Measurements from ENCODE around the gene STK10. TPM values are rescaled to one million over a fixed set of nuclear protein-coding genes. Genes with fewer than 3 reads are reported as not detected.

Gene STK10
- total RNA-seq, 1 experiment from 2014 or later: 20.0 TPM

DNA sequence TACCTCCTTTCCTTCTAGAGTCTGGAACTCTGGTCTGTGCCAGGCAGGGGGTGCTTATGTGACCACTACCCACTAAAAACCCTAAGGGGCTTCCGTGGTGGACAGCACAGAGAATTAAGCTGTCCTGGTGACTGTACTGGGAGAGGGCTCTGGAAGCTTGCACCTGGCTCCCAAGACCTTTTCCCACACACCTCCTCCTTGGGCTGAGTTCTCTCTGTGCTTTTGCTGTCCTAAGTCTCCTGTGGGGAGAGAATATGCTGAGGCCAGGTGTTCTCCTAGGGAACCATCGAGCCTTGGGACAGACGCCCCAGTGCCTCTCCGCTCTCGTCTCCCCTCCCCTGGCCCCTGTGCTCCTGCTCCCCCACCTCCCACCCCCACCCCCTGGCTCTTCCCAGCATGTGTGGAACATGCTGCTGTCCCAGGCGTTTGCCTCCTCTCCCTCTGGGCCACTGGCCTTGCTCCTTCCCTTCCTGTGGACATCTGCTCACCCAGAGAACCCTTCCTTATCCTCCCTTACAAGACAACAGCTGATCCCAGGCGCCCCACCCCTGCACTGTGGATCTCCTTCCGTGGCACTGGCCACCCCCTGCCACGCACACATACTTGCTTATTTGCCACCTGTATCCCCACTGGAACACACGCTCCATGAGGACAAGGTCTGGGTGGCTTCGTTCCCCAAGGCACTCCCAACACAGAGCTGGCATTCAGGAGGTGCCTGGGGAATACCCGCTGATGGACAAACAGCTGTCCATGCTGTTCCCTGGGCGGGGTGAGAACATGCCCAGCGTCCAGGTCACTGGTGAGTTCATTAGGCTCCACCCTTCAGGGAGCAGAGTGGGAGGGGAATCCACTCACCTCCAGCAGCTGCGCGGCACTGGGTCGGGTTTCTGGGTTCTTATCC is 83.0 kb downstream of the STK10 start:
- DNase-seq (ENCODE audit: low read depth, low spot score): no peak
- in situ Hi-C loops (cut with HindIII; ENCODE audit: low pct_unique_long_range_greater_than_20kb, low sequenced_read_pairs): no loop called here

DNA sequence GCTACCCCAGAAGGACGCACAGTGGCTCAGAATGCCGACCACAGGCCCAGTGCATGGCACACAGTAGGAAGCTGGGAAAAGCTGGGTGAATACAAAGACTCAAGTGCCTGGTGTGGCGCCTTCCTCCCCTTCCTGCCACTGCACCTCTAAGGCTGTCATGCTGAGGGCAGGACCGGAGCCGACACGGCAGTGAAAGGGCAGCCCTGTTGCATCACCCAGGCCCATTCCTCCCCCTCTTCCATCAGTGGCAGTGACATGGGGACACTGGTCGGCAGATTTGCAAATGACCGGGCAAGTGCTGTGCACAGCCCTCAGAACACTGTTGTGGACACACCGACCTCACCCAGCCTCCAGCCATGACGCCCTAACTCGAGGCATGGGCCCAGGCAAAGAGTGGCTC is 84.0 kb downstream of the STK10 start:
- in situ Hi-C loops (cut with HindIII; ENCODE audit: low pct_unique_long_range_greater_than_20kb, low sequenced_read_pairs): no loop called here
- DNase-seq (ENCODE audit: low read depth, low spot score): no peak

DNA sequence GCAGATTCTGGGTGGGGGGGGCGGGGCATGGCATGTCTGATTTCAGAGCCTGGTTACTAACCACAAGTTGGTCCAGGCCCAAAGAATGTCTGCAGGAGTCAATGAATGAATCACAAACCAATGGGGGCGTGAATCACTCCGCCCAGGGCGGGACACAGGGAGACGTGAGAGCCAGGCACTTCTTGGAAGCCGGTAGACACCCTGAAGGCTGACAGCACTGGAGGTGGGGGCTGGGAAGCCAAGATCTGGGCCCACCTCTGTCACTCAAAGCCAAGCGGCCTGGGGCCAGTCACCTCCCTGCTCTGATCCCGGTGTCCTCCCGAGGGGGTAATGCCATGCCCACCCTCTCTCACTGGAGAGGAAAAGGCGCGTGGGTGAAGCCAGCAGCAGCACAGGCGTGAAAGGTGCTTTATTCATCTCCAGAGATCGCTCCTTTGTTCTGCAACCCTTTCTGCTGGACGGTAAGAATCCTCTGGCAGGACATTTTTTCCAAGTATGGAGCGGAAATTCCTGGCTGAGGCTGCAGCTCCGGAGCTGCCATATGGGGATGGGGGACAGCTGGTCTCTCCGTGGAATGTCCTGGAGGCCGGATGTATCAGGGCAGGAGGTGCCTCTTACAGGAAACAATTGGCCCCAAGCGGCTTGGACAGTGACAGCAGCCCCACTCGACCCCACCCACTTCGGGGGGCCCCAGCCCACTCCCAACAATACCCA is 85.0 kb downstream of the STK10 start:
- DNase-seq (ENCODE audit: low read depth, low spot score): no peak
- in situ Hi-C loops (cut with HindIII; ENCODE audit: low pct_unique_long_range_greater_than_20kb, low sequenced_read_pairs): no loop called here

DNA sequence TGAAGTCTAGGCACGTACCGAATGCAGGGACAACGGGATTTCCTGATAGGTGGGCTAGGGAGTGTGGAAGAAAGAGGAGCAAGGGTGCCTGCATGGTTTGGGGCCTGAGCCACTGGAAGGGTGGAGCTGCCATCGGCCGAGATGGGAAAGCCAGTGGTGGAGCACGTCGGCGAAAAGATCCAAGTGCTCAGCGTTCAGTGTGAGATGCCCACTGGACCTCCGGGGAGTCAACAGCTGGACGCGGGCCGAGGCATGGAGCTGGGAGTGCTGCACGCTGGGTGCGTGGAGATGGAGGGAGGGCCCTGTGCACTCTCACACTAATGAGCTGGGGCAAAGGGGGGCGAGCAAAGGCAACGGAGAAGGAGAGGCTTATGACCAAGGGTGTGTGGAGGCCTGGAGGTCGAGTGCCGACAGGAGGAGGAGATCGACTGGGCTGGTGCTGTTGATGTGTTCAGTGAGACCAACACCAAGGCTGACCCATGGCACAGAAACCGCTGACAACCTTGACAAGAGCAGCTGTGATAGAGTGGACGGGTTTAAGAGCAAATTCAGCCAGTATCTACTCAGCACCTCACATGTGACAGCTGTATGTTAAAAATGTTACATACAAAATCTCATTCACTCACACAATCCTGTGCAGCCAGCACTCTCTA is 85.7 kb downstream of the STK10 start:
- in situ Hi-C loops (cut with HindIII; ENCODE audit: low pct_unique_long_range_greater_than_20kb, low sequenced_read_pairs): no loop called here
- DNase-seq (ENCODE audit: low read depth, low spot score): no peak

DNA sequence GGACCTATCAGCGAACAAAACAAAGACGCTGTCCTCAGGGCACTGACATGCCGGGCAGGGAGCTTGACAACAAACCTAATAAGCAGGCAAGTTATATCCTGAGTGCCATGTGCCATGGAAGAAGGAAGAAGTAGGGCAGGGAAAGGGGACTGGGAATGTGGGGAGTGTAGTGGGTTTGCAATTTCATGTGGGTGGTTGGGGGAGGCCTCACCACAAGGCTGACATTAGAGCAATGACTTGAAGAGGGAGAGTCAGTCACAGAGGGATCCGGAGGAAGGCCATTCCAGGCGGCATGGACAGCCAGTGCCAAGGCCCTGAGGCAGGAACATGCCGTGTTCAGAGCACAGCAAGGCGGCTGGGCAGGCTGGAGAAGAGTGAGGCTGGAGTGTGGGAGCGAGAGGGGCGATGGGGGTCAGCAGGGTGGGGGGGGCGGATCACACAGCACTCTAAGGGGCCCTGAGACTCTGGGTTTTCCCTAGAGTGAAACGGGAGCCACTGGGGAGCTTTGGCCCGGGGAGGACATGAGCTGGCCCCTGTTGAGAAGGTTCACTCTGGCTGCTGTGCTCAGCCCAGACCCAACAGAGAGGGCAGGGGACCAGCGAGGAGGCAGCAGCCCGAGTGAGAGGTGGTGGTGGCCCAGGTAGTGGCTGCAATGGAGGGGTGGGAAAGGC is 86.3 kb downstream of the STK10 start:
- in situ Hi-C loops (cut with HindIII; ENCODE audit: low pct_unique_long_range_greater_than_20kb, low sequenced_read_pairs): no loop called here

DNA sequence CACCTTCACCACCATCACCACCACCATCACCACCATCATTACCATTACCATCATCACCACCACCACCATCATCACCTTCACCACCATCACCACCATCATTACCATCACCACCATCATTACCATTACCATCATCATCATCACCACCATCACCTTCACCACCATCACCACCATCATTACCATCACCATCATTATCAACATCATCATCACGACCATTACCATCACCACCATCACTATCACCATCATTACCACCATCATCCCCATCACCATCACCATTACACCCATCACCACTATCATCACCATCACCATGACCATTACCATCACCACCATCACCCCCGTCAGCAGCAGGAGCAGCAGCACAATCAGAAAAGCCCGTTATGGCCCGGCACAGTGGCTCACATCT is 89.1 kb downstream of the STK10 start:
- in situ Hi-C loops (cut with HindIII; ENCODE audit: low pct_unique_long_range_greater_than_20kb, low sequenced_read_pairs): loop anchor here (25.0 kb wide), 1 partner anchor 188 kb away; the partner anchor contains the start of gene UBTD2
- no peak for DNase-seq (ENCODE audit: low read depth, low spot score)

More for the DNA sequence above, 86.3 kb downstream of the STK10 start:
- DNase-seq (ENCODE audit: low read depth, low spot score): no peak

DNA sequence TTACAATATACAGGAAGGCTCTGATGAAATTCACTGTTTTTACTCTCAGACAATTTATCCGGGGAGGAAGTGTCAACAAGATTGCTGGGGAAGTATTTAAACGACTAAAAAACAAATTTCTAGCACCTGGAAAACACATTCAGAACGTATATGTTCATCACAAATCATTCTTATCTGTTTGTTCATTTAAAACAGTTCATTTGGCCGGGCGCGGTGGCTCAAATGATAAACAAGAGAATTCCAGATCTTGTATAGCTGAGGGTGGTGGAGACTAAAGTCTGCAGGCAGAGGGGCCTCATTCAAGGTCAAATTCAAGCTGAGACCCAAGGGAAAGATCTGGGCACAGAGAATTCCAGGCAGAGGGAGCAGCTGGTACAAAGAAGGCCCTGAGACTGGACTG is 90.0 kb downstream of the STK10 start:
- in situ Hi-C loops (cut with HindIII; ENCODE audit: low pct_unique_long_range_greater_than_20kb, low sequenced_read_pairs): loop anchor here (25.0 kb wide), 1 partner anchor 189 kb away; the partner anchor contains the start of gene UBTD2
- DNase-seq (ENCODE audit: low read depth, low spot score): no peak

DNA sequence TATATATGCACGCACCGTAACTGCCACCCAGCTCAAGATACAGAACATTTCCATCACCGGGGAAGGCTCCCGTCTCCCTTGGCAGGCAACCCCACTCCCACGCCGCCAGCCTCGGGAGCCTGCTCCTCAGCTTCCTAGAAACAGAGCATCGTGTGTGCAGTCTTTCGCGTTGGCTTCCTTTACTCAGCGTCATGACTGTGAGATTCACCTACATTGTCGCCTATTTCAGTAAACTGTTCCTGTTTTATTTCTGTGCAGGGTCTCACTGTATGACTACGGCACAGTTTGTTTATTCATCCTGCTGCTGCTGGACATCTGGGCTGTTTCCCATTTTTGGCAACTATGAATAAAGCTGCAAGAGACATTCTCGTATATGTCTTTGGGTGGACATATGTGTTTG is 90.7 kb downstream of the STK10 start:
- DNase-seq (ENCODE audit: low read depth, low spot score): no peak
- in situ Hi-C loops (cut with HindIII; ENCODE audit: low pct_unique_long_range_greater_than_20kb, low sequenced_read_pairs): loop anchor here (25.0 kb wide), 1 partner anchor 190 kb away; the partner anchor contains the start of gene UBTD2

DNA sequence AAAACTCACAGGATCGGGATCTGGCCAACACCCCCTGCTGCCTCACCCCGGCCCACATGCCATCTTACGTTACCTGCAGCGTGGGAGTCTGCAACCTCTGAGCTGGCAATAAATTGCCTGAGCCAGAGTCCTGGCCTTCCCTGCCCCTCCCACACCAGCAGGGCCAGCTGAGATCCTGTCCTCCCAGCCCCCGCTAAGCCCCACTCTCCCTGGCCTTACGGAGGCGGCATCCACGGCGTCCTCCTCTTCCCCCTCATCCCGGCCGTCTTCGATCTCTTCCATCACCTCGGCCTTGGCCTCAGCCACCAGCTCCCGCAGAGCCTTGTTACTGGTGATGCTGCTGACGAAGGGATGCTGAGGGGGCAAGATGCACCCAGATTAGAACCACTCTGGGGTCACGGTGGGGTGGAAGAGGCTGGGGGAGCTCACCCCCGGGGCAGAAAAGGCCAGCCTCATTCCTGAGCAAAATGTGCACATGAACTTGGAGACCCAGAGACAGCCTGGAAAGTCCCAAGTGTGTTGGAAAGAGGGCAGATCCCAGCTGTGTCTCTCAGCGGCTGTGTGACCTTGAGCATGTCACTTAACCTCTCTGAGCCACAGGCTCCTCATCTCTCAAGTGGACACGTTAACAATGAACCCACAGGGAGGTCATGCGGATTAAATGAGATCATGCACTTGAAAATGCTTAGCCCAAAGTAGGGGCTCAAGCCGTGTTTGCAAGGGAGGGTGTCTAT is 91.7 kb downstream of the STK10 start:
- no peak for DNase-seq (ENCODE audit: low read depth, low spot score)
- in situ Hi-C loops (cut with HindIII; ENCODE audit: low pct_unique_long_range_greater_than_20kb, low sequenced_read_pairs): loop anchor here (25.0 kb wide), 1 partner anchor 191 kb away; the partner anchor contains the start of gene UBTD2

DNA sequence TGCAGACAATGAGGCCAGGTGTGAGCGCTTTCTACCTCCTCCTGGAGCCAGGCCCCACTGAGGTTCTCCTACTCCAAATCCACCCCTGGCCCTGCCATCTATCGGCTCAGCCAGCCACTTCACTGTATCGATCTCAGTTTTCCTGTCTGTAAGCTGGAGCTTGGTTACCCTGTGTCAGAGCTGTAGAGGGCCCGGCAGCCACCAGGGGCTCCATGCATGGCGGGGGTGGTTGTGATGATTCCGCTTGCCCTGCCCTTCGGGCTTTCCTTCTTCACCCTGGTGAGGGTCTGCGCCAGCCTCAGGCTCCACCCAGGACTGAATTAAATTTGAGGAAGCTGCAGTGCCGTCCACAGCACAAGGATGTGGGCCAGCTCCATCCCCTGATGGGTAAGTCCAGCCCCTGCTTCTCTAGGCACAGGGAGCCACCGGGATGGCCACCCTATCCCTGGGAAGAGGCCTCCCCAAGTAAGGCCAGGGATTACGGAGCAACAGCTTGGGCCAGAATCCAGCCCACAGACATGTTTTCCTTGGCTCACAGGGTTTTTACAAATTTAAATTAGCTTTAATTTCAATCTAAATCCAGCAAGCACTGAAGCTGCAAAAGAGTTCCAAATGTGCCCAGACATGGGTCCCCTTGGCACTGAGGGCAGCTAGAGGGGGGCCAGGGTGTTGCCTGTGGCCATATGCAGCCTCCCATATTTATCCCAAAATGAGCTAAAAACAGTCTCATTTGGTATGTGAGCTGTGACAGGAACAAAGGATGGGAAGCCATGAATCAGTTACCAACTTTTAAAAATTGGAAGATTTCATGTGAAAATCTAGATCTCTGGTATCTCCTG is 92.4 kb downstream of the STK10 start:
- in situ Hi-C loops (cut with HindIII; ENCODE audit: low pct_unique_long_range_greater_than_20kb, low sequenced_read_pairs): loop anchor here (25.0 kb wide), 1 partner anchor 192 kb away; the partner anchor contains the start of gene UBTD2
- no peak for DNase-seq (ENCODE audit: low read depth, low spot score)

DNA sequence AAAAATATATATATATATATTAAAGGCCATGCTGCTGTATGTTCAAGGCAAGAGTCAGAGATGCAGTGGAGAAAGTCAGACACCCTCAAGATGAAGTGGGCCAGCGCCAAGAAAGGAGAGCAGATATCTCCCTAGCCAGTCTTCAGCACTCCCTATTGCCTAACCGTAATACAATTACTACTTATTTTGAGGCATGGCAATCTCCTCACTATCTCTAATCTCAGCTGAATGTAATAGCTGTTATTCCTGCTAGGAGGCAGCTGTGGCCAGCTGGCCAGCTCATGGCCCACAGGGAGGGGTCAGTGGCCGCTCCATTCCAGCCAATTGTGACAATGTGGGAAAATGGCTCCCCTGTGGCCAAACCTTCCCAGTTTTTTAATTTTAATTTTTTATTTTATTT is 94.1 kb downstream of the STK10 start:
- in situ Hi-C loops (cut with HindIII; ENCODE audit: low pct_unique_long_range_greater_than_20kb, low sequenced_read_pairs): loop anchor here (25.0 kb wide), 1 partner anchor 193 kb away; the partner anchor contains the start of gene UBTD2
- no peak for DNase-seq (ENCODE audit: low read depth, low spot score)

DNA sequence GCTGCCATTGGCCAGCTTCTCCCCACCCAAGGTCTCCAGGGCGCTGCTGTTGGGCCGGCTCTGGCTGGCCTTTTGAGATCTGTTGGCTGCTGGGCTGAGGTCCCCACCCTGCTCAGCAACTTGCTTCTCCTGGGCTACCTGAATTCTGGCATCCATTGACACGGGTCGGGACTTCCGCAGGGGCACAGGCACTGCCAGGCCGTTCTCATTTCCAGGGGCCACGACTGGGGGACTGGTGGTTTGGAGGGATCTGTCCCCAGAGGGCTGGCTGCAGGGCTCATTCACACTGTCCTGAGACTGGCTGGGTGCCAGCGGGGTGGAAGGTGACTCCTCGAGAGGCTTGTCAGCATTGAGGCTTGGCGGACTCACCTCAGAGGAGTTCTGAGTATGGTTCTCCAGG is 94.5 kb downstream of the STK10 start:
- in situ Hi-C loops (cut with HindIII; ENCODE audit: low pct_unique_long_range_greater_than_20kb, low sequenced_read_pairs): loop anchor here (25.0 kb wide), 1 partner anchor 194 kb away; the partner anchor contains the start of gene UBTD2
- no peak for DNase-seq (ENCODE audit: low read depth, low spot score)

DNA sequence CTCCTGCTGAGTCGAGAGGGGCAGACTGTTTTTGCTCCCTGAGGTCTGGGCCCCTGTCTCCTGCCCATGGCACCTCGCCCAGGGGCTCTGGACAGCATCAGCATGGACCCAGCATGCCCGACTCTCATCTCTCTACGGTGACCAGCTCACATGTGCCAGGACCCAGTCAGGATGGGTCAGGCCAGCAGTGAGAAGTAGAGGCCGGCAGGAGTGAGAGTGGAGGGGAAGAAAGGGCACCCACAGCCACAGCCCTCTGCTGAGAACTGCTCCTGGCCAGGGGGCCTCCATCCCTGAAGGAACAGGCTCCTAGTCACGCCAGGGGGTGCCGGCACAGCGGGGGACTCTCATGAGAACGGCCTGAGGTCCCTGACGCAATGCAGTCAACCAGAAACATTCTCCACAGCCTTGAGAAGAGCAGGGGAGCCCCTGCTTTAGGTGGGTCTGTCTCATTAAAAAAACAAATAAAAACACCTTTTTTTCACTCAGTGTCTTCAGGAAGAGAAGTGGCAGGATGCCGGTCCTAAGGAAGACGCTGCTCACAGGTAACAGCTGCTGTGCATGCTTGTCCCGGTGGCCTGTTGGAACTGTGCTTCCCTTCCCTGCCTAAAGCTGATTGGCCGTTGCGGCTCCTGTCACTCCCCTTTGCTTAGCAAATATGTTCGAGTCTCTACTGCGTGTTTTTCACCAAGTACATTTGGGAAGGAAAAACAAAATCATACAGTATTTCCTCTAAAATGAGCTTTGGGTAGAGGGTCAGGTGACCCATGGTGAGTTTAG is 95.9 kb downstream of the STK10 start:
- DNase-seq (ENCODE audit: low read depth, low spot score): no peak
- in situ Hi-C loops (cut with HindIII; ENCODE audit: low pct_unique_long_range_greater_than_20kb, low sequenced_read_pairs): loop anchor here (25.0 kb wide), 1 partner anchor 195 kb away; the partner anchor contains the start of gene UBTD2

DNA sequence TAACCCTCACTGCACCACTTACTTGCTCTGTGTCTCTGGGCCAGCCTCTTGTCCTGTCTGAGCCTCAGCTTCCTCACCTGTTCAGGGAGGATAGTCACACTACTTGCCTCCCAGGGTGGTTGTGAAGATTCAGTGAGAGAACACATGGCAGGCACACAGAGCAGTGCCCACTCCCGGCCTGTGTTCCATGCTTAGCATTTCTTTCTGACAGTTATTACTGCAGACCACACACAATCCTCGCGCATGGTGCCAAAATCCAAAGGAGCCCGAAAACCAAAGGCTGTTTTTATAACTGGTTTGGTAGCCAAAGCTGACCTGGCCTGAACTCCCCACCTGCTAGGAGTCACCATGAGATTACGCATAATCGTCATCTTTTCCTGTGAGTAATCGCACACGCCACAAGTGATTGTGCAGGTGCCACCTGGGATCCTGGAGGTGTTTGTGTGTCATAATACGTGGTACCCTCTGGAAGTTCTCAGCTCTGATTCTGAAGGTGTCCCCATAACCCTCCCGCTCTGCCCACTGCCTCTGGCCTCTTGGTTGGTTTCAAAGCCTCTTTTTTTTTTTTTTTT is 97.0 kb downstream of the STK10 start:
- no peak for DNase-seq (ENCODE audit: low read depth, low spot score)
- in situ Hi-C loops (cut with HindIII; ENCODE audit: low pct_unique_long_range_greater_than_20kb, low sequenced_read_pairs): loop anchor here (25.0 kb wide), 1 partner anchor 196 kb away; the partner anchor contains the start of gene UBTD2

All from SK-MEL-5 (cell line).